PC-9 (cell line): ENCODE results near the gene RRAS.

Source experiments
- CTCF ChIP-seq: fragments of 200-600 bp; sonication (generic); conservative IDR thresholded peaks from 2 replicates; pipeline ENCODE4 v1.6.1; 2017; ENCODE audit warnings: mixed run types, antibody characterized with exemption, mild to moderate bottlenecking, moderate library complexity
- EZH2 ChIP-seq: fragments of 200-600 bp; sonication (generic); IDR thresholded peaks from 2 replicates; pipeline ENCODE4 v1.8.0; 2017; ENCODE audit warnings: antibody characterized with exemption, low read depth

- TF ChIP-seq CTCF: no peak
- TF ChIP-seq EZH2: no peak
Observed at GRCh38 chr19:49681830-49682229, 41.9 kb upstream of the RRAS start.
